SHP77 treated with DMSO at 0.1 percent for 48 hours (cell line): ENCODE results near the gene CRIM1.
"Not testable (repeated sequence)": the region's sequence is repeated elsewhere in the genome, so short reads cannot be mapped to it uniquely, and the experiment has no call there.

Experiments used
- DNase-seq: peaks from one replicate; lab custom pipeline; 2025; lab: John Stamatoyannopoulos, UW

The CRIM1 gene, protein sequence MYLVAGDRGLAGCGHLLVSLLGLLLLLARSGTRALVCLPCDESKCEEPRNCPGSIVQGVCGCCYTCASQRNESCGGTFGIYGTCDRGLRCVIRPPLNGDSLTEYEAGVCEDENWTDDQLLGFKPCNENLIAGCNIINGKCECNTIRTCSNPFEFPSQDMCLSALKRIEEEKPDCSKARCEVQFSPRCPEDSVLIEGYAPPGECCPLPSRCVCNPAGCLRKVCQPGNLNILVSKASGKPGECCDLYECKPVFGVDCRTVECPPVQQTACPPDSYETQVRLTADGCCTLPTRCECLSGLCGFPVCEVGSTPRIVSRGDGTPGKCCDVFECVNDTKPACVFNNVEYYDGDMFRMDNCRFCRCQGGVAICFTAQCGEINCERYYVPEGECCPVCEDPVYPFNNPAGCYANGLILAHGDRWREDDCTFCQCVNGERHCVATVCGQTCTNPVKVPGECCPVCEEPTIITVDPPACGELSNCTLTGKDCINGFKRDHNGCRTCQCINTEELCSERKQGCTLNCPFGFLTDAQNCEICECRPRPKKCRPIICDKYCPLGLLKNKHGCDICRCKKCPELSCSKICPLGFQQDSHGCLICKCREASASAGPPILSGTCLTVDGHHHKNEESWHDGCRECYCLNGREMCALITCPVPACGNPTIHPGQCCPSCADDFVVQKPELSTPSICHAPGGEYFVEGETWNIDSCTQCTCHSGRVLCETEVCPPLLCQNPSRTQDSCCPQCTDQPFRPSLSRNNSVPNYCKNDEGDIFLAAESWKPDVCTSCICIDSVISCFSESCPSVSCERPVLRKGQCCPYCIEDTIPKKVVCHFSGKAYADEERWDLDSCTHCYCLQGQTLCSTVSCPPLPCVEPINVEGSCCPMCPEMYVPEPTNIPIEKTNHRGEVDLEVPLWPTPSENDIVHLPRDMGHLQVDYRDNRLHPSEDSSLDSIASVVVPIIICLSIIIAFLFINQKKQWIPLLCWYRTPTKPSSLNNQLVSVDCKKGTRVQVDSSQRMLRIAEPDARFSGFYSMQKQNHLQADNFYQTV

DNA sequence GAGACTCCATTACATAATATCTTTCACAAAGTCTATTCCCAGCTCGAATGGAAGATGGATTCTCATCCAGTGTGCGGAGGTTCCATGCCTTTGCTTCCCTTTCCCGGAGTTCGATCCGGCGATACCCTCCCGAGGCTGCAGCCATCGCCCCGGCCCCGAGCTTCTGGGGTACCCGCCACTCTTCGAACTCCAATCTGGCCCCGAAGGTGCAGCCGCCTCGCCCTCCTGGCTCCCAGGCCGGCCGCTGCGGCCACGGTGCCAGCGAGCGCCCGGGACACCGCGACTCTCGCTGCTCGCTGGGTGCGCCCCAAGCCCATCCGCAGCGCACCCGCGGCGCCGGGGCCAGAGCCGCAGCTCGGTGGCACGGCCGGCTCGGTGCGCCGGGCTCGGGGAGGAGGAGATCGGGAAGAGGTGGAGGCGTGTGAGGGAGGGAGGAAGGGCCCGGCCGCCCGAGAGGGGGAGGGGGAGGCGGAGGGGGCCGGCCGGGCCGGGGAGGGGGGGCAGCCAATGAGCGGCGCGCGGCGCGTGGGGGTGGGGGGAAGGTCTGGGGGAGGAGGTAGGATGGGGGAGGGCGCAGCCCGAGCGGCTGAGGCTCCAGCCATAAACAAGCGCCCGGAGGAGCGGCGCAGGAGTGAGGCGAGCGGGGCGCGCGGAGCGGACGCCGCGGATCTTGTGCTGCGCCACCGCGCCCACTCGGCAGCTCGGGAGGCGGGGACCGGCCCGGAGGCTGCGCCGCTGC, at the start of gene CRIM1:
Gene CRIM1, plus strand, starts transcription at position 628 of the 739 bp plus-strand sequence. CDS start 515 bp downstream, outside the sequence.
- DNase-seq = no peak

DNA sequence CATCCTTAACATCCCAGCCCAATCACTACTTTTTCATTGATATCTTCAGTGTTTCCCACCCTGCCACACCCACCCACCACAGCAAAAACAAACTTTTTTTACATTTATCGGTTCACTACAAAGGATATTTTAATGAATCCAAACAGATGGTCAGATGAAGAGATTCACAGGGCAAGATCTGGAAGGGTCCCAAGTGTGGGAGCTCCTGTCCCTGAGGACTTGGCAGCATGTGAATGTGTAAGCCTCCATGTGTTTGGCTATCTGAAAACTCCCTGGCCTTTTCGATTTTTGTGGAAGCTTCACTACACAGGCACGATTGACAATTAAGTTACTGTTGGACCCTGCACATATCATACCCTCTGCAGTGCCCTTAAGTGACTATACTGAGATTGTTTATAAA, 48.1 kb upstream of the CRIM1 start:
- no peak for DNase-seq

DNA sequence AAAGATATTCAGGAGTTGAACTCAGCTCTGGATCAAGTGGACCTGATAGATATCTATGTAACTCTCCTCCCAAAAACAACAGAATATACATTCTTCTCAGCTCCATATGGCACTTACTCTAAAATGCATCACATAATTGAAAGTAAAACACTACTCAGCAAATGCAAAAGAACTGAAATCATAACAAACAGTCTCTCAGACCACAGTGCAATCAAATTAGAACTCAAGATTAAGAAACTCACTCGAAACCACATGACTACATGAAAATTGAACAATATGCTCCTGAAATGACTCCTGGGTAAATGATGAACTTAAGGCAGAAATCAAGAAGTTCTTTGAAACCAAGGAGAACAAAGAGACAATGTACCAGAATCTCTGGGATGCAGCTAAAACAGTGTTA, 45.1 kb upstream of the CRIM1 start:
- not testable (repeated sequence) for DNase-seq

DNA sequence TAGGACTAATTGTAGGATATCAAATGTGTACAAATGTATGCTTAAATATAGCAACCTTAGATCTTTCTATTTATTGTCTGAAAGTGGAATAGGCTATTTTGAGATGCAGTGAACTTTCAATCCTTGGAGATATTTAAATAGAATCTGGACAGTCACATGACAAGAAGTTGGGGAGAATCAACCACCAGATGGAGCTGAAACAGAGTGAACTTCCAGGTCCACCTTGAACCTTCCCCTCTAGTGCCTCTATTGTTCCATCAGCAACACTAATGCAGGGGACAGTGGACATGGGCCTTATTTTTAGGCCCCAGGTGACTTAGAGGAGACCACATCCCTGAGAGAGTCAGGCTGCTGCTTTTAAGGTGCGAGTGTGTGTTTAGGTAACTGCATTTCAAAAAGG, 37.0 kb upstream of the CRIM1 start:
- DNase-seq = no peak

DNA sequence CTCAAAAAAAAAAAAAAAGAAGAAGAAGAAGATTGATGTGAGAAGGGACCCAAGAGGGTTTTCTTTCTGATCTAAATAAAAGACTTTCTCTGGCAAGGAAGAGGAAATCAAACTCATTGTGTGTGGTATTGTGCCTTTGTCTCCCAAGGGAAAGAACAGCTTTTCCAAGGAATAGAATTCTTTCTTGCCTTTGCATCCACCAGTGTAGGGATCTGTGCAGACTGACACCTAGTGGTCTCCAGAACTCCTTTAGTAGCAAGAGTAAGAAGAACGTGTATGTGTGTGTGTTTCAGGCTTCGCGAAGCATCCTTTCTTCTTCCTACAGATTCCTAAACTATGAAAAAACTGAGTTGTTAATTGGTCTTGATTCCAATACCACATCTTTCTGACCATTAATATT, 33.5 kb upstream of the CRIM1 start:
- DNase-seq = no peak

DNA sequence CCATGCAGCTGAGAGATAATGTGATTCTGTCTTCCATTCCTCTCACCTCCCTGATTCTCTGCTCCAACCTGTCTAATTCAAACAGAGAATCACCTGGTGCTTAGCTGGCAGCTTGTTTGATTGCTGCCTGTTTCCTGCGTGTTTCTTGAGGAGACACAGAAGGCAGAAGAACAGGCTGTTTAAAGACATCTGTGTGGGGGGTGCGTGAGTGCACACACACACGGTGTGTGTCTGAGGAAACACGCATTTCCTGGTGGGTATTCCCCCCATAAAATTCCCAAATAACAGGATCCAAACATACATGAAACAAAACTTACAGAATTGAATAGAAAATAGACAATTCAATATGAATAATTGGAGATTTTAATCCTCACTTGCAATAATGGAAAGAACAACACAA, 29.3 kb upstream of the CRIM1 start:
- no peak for DNase-seq

DNA sequence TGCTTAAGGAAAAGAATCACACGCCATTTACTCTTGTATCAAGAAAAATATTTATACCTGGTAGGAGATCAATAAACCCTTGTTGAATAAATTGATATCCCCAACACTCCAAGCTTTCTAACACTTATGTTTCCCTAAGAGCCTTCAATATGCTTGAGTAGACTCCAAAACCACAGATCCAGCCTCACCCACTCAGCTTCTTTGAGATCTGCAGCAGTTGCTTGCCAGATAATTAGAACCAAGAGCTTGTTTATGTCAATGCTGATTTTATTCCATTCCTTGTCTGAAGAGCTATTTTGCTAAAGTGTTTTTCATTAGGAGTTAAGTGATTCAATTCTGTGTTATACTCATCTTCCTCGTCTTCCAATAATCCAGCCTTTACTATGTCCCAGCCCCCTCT, 26.3 kb upstream of the CRIM1 start:
- no peak for DNase-seq

DNA sequence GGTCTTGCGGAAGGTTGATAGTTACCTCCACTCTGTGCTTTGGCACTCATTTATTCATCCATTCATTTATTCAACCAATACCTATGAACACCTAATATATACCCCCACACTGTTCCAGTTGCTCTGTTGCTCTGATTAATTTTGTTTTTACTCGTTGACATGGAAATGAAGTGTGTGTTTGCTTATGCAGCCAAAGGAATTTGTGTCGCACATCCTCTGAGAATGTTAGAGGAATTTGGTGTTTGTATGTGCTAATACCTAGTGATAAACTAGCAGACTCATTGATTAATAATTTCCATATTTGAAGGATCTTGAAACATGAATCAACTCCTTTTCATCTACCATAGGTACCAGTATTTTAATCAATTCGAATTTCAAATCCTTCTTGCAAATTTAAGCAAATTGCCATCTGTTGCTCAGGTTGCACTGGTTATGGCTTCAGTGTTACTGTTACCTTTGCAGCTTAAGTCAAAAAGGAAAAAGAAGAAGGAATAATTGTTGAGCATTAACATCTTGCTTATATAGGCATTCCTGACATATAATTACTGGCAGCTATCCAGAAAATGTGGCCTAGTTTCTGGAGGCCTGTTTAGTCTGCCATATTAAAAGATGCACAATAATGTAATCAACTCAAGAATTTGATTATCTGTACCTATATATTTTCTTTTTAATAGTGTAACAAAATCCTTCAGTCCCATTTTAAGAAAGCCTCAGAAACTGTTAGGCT, 25.7 kb upstream of the CRIM1 start:
- DNase-seq = no peak

DNA sequence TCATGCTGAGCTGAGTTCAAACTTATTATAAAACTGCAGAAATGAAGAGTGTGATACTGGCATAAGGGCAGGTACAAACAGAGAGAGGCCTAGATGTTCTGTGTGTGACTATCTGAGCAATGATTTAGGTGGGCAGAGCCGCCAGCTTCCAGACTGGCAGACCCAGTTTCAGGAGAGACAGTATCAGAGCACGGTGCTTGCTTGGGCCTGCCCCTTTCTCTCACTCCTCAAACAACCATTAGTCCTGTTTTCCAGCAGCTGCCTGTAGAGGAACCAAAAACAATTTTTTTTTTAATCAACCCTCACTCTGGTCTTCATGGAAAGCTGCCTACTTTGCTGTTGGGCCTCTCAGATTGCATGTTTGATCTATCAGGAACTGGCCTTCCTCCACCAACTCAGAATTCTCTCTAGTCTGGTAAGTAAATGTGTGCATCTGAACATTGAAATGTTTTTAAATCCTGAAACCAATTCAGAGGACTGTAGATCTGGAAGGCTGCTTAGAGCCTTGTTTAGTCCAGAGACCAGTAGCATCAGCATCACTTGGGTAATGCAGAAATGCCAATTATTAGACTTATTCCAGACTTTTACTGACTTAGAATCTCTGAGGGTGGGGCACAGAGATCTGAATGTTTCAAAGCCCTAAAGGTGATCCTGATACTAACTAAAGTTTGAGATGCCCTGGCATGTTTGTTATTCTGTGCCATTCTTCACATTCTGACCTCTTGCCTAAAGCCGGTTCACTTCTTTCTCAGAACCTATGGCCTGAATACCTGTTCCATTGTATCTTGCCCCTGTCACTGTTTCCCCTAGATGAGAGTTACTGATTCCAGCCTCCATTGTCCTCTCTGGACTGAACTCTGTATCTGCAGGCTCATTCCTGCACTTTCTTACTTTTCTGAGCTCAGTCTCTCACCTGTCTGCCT, 24.8 kb upstream of the CRIM1 start:
- DNase-seq = no peak

DNA sequence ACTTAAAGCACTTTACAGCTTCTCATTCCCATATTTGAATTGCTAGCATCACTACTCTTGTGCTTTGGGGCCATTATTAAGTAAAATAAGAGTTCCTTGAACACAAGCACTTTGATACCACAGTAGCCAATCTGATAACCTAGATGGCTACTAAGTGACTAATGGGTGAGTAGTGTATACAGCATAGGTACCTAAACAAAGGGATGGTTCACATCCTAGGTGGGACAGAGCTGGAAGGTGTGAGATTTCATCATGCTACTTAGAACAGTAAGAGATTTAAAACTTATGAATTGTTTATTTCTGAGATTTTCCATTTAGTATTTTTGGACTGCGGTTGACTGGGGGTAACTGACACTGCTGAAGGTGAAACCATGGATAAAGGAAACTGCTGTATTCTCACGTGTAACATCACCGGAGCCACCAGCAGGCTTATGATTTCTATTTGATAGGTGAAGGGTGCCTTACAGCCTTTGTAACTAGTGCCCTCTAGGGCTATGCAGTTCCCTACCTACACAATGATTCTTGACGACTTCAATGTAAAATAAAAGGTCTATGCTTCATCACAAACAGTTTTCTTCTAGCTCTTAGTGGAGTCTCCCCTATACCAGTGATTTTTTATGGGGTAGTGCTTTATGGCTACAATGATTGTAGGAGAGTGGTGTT, 22.1 kb upstream of the CRIM1 start:
- no peak for DNase-seq

DNA sequence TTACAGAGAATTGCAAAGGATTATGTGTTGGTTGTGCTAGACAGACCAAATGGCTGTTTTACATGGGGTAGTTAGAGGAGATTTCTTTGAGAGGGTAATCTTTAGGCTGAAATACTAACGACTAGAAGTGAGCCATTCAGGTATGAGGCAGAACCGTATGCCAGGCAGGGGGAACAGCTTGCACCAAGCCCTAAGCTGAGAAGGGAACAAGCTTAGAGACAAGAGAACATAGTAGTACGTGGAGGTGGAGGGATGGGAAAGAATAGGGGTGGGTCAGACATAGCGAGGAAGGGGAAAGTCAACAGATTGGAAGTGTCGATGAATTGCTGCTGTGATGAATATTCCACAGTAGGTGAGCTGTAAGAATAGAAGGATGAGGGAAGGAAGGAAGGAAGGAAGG, 20.0 kb upstream of the CRIM1 start:
- no peak for DNase-seq

DNA sequence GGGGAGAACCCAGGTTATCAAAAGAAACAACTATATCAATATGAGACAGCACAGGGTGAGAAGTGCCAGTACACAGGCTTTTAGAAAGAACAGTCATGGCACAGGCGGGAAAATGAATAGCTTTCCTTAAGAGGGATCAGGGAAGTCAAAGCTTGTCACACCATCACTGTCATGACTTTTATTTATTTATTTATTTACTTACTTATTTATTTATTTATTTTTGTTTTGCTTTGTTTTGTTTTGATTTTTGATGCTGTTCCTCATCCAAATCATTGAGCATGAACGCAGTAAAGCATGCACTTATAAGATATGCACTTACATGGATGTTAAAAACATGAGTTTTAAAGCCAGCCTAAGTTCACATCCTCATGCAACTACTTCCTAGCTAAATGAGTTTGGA, 19.3 kb upstream of the CRIM1 start:
- no peak for DNase-seq

DNA sequence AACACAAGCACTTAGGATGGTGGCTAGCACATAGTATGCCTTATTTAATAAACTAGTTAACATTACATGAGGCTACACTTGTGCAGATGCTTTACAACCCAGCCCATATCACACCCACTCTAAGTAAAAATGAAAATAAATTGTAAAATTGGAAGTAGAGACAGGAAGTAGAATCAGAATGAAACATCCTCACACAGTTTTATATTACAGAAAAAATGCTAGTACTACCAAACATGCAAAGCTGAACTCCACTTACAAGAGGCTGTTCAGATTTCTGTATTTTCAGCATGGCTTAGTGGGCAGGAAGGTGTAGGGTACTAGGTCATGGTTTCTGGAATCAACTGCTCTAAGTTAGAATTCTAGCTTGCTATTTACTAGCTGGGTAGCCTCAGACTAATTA, 18.2 kb upstream of the CRIM1 start:
- no peak for DNase-seq

DNA sequence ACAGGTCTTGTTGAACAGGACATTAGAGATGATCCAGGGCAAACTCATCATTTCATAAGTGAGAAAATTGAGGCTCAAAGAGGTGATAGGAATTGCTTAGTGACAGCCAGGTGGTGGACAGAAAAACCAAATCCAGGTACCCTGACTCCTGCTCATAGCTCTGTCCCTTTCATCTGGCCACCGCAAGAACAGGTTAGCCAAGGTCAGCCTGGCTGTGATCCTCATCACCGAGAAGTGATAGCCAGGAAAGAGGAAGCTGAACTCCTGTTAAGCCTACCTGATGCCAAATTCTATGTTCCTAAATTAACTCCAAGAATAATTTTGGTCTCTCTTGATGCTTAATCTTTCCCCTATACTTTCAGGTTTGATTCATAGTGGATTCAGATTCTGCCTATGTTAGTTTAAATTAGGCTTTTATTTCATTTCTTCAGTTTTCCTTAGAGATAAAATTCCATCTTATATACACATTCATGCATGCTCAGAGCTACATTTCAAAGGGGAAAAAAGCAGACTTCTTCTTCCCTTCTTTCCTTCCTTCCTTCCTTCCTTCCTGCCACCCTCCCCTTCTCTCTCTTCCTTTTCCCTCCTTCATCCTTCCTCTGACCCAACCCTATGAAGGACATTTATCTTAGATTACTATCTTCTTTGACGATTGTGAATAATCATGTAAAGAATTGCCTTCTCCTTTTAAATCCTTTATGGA, 17.3 kb upstream of the CRIM1 start:
- DNase-seq = no peak

DNA sequence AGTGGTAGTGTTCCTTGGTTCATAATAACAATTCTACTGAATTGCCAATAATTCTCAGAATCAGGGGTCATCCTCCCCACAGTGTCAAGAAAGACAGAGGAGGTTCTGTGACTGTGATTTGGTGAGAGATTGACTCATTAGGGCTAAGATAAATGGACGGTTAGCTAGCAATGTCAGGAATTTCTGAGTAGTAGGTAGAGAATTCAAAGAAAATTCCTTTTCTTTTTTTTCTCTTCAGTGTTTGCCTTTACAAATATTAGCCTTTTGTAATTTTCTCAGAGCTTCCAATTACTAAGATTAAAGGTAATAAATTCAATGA, 16.8 kb upstream of the CRIM1 start:
- DNase-seq = no peak

DNA sequence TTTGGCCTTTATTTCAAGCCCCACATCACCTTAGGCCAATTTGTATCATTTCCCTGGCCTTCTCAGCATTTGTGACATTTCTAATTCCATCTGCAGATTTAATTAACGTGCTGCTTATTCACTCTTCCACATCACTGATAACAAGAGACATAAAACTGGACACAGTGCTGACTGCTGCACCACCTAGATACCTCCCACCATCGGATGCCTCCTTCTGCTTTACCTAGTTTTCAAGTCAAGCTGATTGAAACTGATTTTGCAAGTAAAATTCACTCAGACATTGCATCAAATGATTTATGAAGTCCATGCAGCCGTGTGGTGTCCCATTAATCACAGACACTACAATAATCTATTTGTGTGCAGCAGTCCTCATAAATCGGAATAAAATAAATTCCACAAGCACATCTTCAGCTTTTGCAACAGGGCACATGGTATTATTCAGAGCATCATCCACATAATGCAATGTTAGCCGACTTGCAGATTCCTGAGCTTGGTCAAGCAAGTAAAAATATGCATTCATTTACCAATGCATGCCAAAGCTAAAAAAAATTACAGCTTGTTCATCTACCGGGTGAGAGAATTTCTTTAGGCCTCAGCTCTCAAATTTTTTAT, 15.9 kb upstream of the CRIM1 start:
- no peak for DNase-seq

DNA sequence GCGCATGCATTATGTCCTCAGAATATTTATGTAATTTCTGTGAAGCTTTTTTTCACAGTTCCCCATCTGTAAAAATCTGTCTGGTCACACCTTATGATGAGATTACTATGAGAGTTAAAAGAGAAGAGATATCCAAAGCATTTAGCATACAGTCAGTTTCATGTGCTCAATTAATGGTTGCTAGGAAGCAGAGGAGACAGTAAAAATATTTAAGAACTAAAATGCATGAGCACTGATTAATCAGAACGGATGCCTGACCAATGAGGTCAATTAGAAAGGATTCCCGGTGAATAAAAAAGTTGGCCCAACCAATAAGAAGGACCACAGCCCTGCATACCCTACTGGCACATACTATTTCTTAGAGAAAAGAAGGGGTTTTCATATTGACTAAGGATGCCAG, 12.0 kb upstream of the CRIM1 start:
- no peak for DNase-seq

DNA sequence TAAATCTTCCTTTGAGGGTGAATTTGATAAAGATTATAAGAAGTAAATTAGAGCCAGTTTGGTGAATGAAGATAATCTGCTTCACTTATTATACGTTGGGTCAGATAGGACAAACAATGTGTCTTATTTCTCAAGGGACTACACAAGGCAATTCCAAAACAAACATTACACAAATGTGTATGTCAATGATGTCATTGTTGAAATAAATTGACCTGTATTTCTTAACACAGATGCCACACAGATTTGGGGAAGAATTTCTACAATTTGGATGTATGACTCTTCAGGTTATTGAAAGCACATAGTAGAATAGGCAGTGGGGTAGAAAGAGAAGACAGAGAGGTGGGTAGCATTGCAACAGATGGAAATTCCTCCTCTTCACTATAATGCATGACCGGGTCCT, 6.9 kb upstream of the CRIM1 start:
- no peak for DNase-seq

DNA sequence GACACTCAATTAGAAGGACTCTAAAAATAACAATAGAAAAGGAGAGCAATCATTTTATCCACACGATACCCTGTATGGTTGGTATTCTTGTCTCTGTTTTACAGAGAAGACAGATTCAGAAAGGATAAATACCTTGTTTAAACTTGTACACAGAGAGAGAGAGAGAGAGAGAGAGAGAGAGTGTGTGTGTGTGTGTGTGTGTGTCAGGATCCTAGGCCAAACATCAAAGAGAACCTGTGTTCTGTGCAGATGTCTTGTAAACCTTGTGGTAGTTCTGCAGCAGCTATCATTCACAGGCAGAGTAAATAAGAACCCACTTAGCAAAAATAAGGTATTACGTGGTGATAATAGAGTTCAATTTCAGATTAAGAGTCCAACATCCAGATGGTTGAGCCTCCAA, 4.3 kb upstream of the CRIM1 start:
- DNase-seq = no peak
